GM23338 (cell line): Measurements from ENCODE around the gene TXLNB. TPM values are rescaled to one million over a fixed set of nuclear protein-coding genes. Genes with fewer than 3 reads are reported as not detected.

Experiments used
- ATAC-seq: fragments of 200-7000 bp; cut with Tn5 transposase; 3 replicates; pipeline ENCODE4 v1.9.1; 2020
- DNase-seq: peaks from one replicate; pipeline ENCODE4 v3.0.0-alpha.2; 2015; ENCODE audit warnings: low spot score
- H2AFZ ChIP-seq: fragments of 200-600 bp; sonication (generic); 2 replicates; pipeline ENCODE4 v1.8.0; 2016; ENCODE audit warnings: antibody characterized with exemption, mild to moderate bottlenecking, moderate library complexity
- H3F3A ChIP-seq: fragments of 200-600 bp; sonication (generic); replicated peaks from 2 replicates; pipeline ENCODE4 v1.8.0; 2017; ENCODE audit warnings: antibody characterized with exemption, mixed run types, low read depth
- H3K27ac ChIP-seq: fragments of 200-600 bp; sonication (generic); 2 replicates; pipeline ENCODE4 v1.6.1; 2016; ENCODE audit warnings: low read depth
- H3K27me3 ChIP-seq: fragments of 200-600 bp; sonication (generic); 2 replicates; pipeline ENCODE4 v1.8.0; 2016; ENCODE audit warnings: mild to moderate bottlenecking, mixed run types, moderate library complexity; ENCODE audit not compliant: insufficient read depth
- H3K36me3 ChIP-seq: fragments of 200-600 bp; sonication (generic); 2 replicates; pipeline ENCODE4 v1.8.0; 2016; ENCODE audit warnings: mild to moderate bottlenecking; ENCODE audit not compliant: insufficient read depth
- H3K4me1 ChIP-seq: fragments of 200-600 bp; sonication (generic); 2 replicates; pipeline ENCODE4 v1.8.0; 2016; ENCODE audit warnings: mild to moderate bottlenecking, moderate library complexity; ENCODE audit not compliant: insufficient read depth
- H3K4me2 ChIP-seq: fragments of 200-600 bp; sonication (generic); 2 replicates; pipeline ENCODE4 v1.7.1; 2017; ENCODE audit warnings: mixed run types
- H3K4me3 ChIP-seq: fragments of 200-600 bp; sonication (generic); 2 replicates; pipeline ENCODE4 v1.6.1; 2016; ENCODE audit warnings: mixed run types
- H3K79me2 ChIP-seq: fragments of 200-600 bp; sonication (generic); replicated peaks from 2 replicates; pipeline ENCODE4 v1.8.0; 2017; ENCODE audit warnings: mild to moderate bottlenecking; ENCODE audit not compliant: insufficient read depth
- H3K9me2 ChIP-seq: fragments of 200-600 bp; sonication (generic); 2 replicates; pipeline ENCODE4 v1.8.0; 2017; ENCODE audit not compliant: insufficient read depth
- H4K20me1 ChIP-seq: fragments of 200-600 bp; sonication (generic); replicated peaks from 2 replicates; pipeline ENCODE4 v1.8.0; 2017; ENCODE audit warnings: mild to moderate bottlenecking; ENCODE audit not compliant: insufficient read depth
- H3K27ac Mint-ChIP-seq: 2 replicates; pipeline ENCODE4 v1.8.0; 2020; ENCODE audit warnings: inconsistent platforms, mild to moderate bottlenecking, moderate library complexity, mixed read lengths
- H3K27me3 Mint-ChIP-seq: 3 replicates; pipeline ENCODE4 v1.8.0; 2022; ENCODE audit warnings: low read depth, mild to moderate bottlenecking, moderate library complexity, mixed read lengths, inconsistent platforms; ENCODE audit not compliant: insufficient read depth, poor library complexity
- H3K36me3 Mint-ChIP-seq: 3 replicates; pipeline ENCODE4 v1.8.0; 2021; ENCODE audit warnings: low read depth, mild to moderate bottlenecking, inconsistent platforms, moderate library complexity, mixed read lengths
- H3K4me1 Mint-ChIP-seq: 3 replicates; pipeline ENCODE4 v1.8.0; 2020; ENCODE audit warnings: mild to moderate bottlenecking, inconsistent platforms, mixed read lengths
- H3K4me3 Mint-ChIP-seq: 3 replicates; pipeline ENCODE4 v1.8.0; 2021; ENCODE audit warnings: moderate library complexity, mild to moderate bottlenecking, inconsistent platforms, mixed read lengths
- H3K9me3 Mint-ChIP-seq: 3 replicates; pipeline ENCODE4 v1.8.0; 2020; ENCODE audit warnings: moderate library complexity, mild to moderate bottlenecking, inconsistent platforms, mixed read lengths
- CREB1 ChIP-seq: fragments of 250-450 bp; sonication (Bioruptor Pico); IDR thresholded peaks from 2 replicates; pipeline ENCODE4 v1.5.0; 2020; ENCODE audit warnings: low read depth, mild to moderate bottlenecking, moderate library complexity
- EZH2 ChIP-seq: fragments of 200-600 bp; sonication (generic); IDR thresholded peaks from one replicate; pipeline ENCODE4 v1.8.0; 2017; ENCODE audit warnings: antibody characterized with exemption, mild to moderate bottlenecking, low read depth; ENCODE audit not compliant: unreplicated experiment
- EZH2phosphoT487 ChIP-seq: fragments of 200-600 bp; sonication (generic); IDR thresholded peaks from one replicate; pipeline ENCODE4 v1.8.1; 2018; ENCODE audit warnings: antibody characterized with exemption; ENCODE audit not compliant: unreplicated experiment
- JUNB ChIP-seq: IDR thresholded peaks from one replicate; pipeline ENCODE4 v1.6.1; 2016; ENCODE audit warnings: antibody characterized with exemption; ENCODE audit not compliant: unreplicated experiment
- NANOG ChIP-seq: IDR thresholded peaks from 2 replicates; pipeline ENCODE4 v1.6.1; 2016; ENCODE audit warnings: antibody characterized with exemption, borderline replicate concordance
- POLR2AphosphoS5 ChIP-seq: IDR thresholded peaks from 2 replicates; pipeline ENCODE4 v1.6.1; 2016; ENCODE audit warnings: antibody characterized with exemption, low read depth
- STAT1 ChIP-seq: IDR thresholded peaks from one replicate; pipeline ENCODE4 v1.6.1; 2016; ENCODE audit warnings: antibody characterized with exemption; ENCODE audit not compliant: unreplicated experiment
- ZNF114 ChIP-seq: fragments of 250-450 bp; sonication (Bioruptor Pico); IDR thresholded peaks from 2 replicates; pipeline ENCODE4 v1.5.0; 2020; ENCODE audit warnings: mild to moderate bottlenecking, moderate library complexity
- ZNF331 ChIP-seq: fragments of 250-450 bp; sonication (Bioruptor Pico); IDR thresholded peaks from 2 replicates; pipeline ENCODE4 v1.5.0; 2020; ENCODE audit warnings: low read depth, mild to moderate bottlenecking, moderate library complexity
- polyA plus RNA-seq: library from polyadenylated mRNA; unstranded; fragments of >200 nt; fragmentation: Nextera tagmentation; extraction: Ambion mirVana; gene quantifications from 2 replicates; pipeline ENCODE4 v1.2.1, GENCODE V29; 2016
- total RNA-seq: library from RNA; depleted of rRNA; stranded (reverse); fragments of >200 nt; shearing (Covaris generic); gene quantifications from 2 replicates; pipeline ENCODE4 v1.2.3, GENCODE V29; 2014
- TF ChIP-seq, protein P1 (sequence below), 2 experiments: fragments of 200-600 bp in 1 of 2; sonication (generic) in 1 of 2; conservative IDR thresholded peaks; 2 replicates each; pipeline versions ENCODE4 v1.5.1 to v1.6.1; 2016 to 2017; ENCODE audit warnings: antibody characterized with exemption in 2 of 2, low read depth in 2 of 2, mild to moderate bottlenecking in 2 of 2, moderate library complexity in 1 of 2
- TF ChIP-seq, protein P2 (sequence below): IDR thresholded peaks from one replicate; pipeline ENCODE4 v1.6.1; 2018; ENCODE audit warnings: antibody characterized with exemption; ENCODE audit not compliant: unreplicated experiment
- TF ChIP-seq, protein P3 (sequence below): IDR thresholded peaks from 2 replicates; pipeline ENCODE4 v1.6.1; 2016; ENCODE audit warnings: antibody characterized with exemption
- TF ChIP-seq, protein P4 (sequence below): fragments of 250-450 bp; sonication (Bioruptor Pico); IDR thresholded peaks from 2 replicates; pipeline ENCODE4 v1.5.0; 2020; ENCODE audit warnings: mild to moderate bottlenecking, moderate library complexity

TXLNB gene
- total and polyA plus RNA-seq, 2 experiments from 2014 or later: 0.11 to 0.28 TPM

DNA sequence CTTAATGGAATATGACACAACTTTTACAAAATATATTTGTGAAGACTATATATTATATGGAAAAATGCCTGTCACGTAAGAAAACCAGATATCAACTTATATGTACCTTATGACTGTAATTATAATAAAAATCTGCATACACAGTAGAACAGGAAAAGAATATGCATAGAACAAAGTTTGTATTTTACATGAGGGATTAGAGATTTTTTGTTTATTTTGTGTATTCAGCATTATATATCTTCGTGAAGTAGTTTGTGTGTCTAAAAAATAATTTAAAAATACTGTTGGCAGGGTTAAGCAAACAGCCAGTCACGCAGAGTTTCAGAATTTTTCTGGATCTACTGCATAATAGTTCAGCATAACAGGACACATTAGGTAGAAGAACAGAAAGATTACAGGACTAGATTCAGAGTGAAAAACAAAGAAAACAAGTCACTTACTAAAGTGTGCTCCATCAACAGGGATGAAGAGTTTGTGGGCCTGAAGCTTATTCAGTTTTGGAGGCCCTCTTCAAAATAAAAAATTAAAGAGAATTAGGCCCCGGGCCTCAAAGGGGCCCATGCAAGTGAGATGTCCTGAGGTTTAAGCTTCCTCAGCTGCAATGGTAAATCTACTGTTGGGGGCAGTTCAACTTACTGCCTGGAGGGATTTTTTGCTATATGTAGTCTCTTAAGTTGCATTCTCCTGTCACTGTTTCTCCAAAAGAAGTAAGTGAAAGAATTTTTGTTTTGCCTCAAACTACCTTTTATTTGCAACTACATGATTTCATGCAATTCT, 16.3 kb downstream of the TXLNB start:
- Histone ChIP-seq H3K36me3 (no peaks in the 10 kb centered on the region), H3K4me1 (no peaks in the 10 kb centered on the region), H3K9me2 (peaks cover 4% of the 10 kb centered on the region; the same call in 1 of the 2 replicates), H3F3A (no peaks in the 10 kb centered on the region), H2AFZ (no peak overlapping the region), H3K79me2 (no peaks in the 10 kb centered on the region), H4K20me1 (no peaks in the 10 kb centered on the region), H3K27me3 (no peaks in the 10 kb centered on the region), H3K4me3 (no peak overlapping the region), H3K27ac (no peak overlapping the region), H3K4me2 (no peak overlapping the region)
- TF ChIP-seq EZH2 (no peak), POLR2AphosphoS5 (no peak), CREB1 (CRISPR knock-in tag) (no peak), ZNF114 (no peak), STAT1 (no peak), ZNF331 (CRISPR knock-in tag) (no peak), JUNB (no peak), NANOG (no peak), EZH2phosphoT487 (no peak)
- TF ChIP-seq, protein P1, sequence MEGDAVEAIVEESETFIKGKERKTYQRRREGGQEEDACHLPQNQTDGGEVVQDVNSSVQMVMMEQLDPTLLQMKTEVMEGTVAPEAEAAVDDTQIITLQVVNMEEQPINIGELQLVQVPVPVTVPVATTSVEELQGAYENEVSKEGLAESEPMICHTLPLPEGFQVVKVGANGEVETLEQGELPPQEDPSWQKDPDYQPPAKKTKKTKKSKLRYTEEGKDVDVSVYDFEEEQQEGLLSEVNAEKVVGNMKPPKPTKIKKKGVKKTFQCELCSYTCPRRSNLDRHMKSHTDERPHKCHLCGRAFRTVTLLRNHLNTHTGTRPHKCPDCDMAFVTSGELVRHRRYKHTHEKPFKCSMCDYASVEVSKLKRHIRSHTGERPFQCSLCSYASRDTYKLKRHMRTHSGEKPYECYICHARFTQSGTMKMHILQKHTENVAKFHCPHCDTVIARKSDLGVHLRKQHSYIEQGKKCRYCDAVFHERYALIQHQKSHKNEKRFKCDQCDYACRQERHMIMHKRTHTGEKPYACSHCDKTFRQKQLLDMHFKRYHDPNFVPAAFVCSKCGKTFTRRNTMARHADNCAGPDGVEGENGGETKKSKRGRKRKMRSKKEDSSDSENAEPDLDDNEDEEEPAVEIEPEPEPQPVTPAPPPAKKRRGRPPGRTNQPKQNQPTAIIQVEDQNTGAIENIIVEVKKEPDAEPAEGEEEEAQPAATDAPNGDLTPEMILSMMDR (conservative IDR thresholded peaks at IDR 0.05; ENCODE audit: low read depth in 2 of 2): no peak
- TF ChIP-seq, protein P2, sequence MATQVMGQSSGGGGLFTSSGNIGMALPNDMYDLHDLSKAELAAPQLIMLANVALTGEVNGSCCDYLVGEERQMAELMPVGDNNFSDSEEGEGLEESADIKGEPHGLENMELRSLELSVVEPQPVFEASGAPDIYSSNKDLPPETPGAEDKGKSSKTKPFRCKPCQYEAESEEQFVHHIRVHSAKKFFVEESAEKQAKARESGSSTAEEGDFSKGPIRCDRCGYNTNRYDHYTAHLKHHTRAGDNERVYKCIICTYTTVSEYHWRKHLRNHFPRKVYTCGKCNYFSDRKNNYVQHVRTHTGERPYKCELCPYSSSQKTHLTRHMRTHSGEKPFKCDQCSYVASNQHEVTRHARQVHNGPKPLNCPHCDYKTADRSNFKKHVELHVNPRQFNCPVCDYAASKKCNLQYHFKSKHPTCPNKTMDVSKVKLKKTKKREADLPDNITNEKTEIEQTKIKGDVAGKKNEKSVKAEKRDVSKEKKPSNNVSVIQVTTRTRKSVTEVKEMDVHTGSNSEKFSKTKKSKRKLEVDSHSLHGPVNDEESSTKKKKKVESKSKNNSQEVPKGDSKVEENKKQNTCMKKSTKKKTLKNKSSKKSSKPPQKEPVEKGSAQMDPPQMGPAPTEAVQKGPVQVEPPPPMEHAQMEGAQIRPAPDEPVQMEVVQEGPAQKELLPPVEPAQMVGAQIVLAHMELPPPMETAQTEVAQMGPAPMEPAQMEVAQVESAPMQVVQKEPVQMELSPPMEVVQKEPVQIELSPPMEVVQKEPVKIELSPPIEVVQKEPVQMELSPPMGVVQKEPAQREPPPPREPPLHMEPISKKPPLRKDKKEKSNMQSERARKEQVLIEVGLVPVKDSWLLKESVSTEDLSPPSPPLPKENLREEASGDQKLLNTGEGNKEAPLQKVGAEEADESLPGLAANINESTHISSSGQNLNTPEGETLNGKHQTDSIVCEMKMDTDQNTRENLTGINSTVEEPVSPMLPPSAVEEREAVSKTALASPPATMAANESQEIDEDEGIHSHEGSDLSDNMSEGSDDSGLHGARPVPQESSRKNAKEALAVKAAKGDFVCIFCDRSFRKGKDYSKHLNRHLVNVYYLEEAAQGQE: no peak
- TF ChIP-seq, protein P3, sequence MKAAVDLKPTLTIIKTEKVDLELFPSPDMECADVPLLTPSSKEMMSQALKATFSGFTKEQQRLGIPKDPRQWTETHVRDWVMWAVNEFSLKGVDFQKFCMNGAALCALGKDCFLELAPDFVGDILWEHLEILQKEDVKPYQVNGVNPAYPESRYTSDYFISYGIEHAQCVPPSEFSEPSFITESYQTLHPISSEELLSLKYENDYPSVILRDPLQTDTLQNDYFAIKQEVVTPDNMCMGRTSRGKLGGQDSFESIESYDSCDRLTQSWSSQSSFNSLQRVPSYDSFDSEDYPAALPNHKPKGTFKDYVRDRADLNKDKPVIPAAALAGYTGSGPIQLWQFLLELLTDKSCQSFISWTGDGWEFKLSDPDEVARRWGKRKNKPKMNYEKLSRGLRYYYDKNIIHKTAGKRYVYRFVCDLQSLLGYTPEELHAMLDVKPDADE: no peak
- TF ChIP-seq, protein P4, sequence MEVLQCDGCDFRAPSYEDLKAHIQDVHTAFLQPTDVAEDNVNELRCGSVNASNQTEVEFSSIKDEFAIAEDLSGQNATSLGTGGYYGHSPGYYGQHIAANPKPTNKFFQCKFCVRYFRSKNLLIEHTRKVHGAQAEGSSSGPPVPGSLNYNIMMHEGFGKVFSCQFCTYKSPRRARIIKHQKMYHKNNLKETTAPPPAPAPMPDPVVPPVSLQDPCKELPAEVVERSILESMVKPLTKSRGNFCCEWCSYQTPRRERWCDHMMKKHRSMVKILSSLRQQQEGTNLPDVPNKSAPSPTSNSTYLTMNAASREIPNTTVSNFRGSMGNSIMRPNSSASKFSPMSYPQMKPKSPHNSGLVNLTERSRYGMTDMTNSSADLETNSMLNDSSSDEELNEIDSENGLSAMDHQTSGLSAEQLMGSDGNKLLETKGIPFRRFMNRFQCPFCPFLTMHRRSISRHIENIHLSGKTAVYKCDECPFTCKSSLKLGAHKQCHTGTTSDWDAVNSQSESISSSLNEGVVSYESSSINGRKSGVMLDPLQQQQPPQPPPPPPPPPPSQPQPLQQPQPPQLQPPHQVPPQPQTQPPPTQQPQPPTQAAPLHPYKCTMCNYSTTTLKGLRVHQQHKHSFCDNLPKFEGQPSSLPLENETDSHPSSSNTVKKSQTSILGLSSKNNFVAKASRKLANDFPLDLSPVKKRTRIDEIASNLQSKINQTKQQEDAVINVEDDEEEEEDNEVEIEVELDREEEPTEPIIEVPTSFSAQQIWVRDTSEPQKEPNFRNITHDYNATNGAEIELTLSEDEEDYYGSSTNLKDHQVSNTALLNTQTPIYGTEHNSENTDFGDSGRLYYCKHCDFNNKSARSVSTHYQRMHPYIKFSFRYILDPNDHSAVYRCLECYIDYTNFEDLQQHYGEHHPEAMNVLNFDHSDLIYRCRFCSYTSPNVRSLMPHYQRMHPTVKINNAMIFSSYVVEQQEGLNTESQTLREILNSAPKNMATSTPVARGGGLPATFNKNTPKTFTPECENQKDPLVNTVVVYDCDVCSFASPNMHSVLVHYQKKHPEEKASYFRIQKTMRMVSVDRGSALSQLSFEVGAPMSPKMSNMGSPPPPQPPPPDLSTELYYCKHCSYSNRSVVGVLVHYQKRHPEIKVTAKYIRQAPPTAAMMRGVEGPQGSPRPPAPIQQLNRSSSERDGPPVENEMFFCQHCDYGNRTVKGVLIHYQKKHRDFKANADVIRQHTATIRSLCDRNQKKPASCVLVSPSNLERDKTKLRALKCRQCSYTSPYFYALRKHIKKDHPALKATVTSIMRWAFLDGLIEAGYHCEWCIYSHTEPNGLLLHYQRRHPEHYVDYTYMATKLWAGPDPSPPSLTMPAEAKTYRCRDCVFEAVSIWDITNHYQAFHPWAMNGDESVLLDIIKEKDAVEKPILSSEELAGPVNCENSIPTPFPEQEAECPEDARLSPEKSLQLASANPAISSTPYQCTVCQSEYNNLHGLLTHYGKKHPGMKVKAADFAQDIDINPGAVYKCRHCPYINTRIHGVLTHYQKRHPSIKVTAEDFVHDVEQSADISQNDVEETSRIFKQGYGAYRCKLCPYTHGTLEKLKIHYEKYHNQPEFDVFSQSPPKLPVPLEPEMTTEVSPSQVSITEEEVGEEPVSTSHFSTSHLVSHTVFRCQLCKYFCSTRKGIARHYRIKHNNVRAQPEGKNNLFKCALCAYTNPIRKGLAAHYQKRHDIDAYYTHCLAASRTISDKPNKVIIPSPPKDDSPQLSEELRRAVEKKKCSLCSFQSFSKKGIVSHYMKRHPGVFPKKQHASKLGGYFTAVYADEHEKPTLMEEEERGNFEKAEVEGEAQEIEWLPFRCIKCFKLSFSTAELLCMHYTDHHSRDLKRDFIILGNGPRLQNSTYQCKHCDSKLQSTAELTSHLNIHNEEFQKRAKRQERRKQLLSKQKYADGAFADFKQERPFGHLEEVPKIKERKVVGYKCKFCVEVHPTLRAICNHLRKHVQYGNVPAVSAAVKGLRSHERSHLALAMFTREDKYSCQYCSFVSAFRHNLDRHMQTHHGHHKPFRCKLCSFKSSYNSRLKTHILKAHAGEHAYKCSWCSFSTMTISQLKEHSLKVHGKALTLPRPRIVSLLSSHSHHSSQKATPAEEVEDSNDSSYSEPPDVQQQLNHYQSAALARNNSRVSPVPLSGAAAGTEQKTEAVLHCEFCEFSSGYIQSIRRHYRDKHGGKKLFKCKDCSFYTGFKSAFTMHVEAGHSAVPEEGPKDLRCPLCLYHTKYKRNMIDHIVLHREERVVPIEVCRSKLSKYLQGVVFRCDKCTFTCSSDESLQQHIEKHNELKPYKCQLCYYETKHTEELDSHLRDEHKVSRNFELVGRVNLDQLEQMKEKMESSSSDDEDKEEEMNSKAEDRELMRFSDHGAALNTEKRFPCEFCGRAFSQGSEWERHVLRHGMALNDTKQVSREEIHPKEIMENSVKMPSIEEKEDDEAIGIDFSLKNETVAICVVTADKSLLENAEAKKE (CRISPR knock-in tag): no peak
- Mint-ChIP-seq H3K4me3 (no peak overlapping the region), H3K27ac (no peak overlapping the region; the same call in 1 of the 2 replicates), H3K27me3 (no peaks in the 10 kb centered on the region), H3K9me3 (no peaks in the 10 kb centered on the region), H3K36me3 (no peaks in the 10 kb centered on the region), H3K4me1 (no peaks in the 10 kb centered on the region)
- no peak for ATAC-seq
- no peak for DNase-seq
